ENCODE measurements around the gene LDHA. TPM values are rescaled to one million over a fixed set of nuclear protein-coding genes. Genes with fewer than 3 reads are reported as not detected.
A peak's percentile ranks its signal among the peaks of the same experiment; 100 is the strongest.

Gene LDHA
- total and polyA plus RNA-seq, 2 of the 8 experiments (the other 6 are each of a cell fraction or from before 2014, with no cell fraction given) = 443 to 486 TPM

Small RNAs within 50 kb of the gene (microRNA-seq; reads per million reads assigned to microRNA genes)
- gene MIR3159 (ENCODE audit: borderline microRNAs expressed in 2 of 2, borderline number of aligned reads in 2 of 2, borderline replicate concordance in 1 of 2) = 0 to 0.20 reads per million in 2 experiments

Small RNAs within 50 kb of the gene (small RNA-seq; reads per million reads assigned to genes)
- gene MIR3159 (ENCODE audit: insufficient read depth) = 2.1 reads per million, percentile 17 among the genes with 10 or more reads in this experiment

Other genes with a start within 250 kb of the LDHA start
- gene MRGPRX4, start 221.7 kb upstream of the LDHA start, total RNA-seq (2021; fragmentation: NEBNext Ultra II Directional; extraction: Animal tissue kit (Norgen Biotek cat#: 25700)) = not detected in 2 replicates
- not detected in 2 replicates for gene MRGPRX4, start 221.7 kb upstream of the LDHA start, polyA plus RNA-seq (2011; rRNA removed)
- not detected in 2 replicates for gene SAA4, start 157.8 kb upstream of the LDHA start, total RNA-seq (2021; fragmentation: NEBNext Ultra II Directional; extraction: Animal tissue kit (Norgen Biotek cat#: 25700))
- gene SAA4, start 157.8 kb upstream of the LDHA start, polyA plus RNA-seq (2011; rRNA removed) = not detected in 2 replicates
- gene SAA2, start 145.9 kb upstream of the LDHA start, total RNA-seq (2021; fragmentation: NEBNext Ultra II Directional; extraction: Animal tissue kit (Norgen Biotek cat#: 25700)) = not detected in 2 replicates
- not detected in 2 replicates for gene SAA2, start 145.9 kb upstream of the LDHA start, polyA plus RNA-seq (2011; rRNA removed)
- gene SAA1, start 128.3 kb upstream of the LDHA start, total RNA-seq (2021; fragmentation: NEBNext Ultra II Directional; extraction: Animal tissue kit (Norgen Biotek cat#: 25700)) = not detected in 2 replicates
- 0.41 TPM in 1 of 2 replicates, not detected in the other for gene SAA1, start 128.3 kb upstream of the LDHA start, polyA plus RNA-seq (2011; rRNA removed)
- gene HPS5, start 72.4 kb upstream of the LDHA start, total RNA-seq (2021; fragmentation: NEBNext Ultra II Directional; extraction: Animal tissue kit (Norgen Biotek cat#: 25700)) = 16.7 and 18.5 TPM in 2 replicates
- gene HPS5, start 72.4 kb upstream of the LDHA start, polyA plus RNA-seq (2011; rRNA removed) = 3.9 and 5.0 TPM in 2 replicates
- 26.3 and 28.0 TPM in 2 replicates for gene GTF2H1, start 72.0 kb upstream of the LDHA start, total RNA-seq (2021; fragmentation: NEBNext Ultra II Directional; extraction: Animal tissue kit (Norgen Biotek cat#: 25700))
- gene GTF2H1, start 72.0 kb upstream of the LDHA start, polyA plus RNA-seq (2011; rRNA removed) = 9.1 and 9.3 TPM in 2 replicates
- 0.88 and 0.96 TPM in 2 replicates for gene LDHC, start 17.8 kb downstream of the LDHA start, total RNA-seq (2021; fragmentation: NEBNext Ultra II Directional; extraction: Animal tissue kit (Norgen Biotek cat#: 25700))
- 0.39 and 1.2 TPM in 2 replicates for gene LDHC, start 17.8 kb downstream of the LDHA start, polyA plus RNA-seq (2011; rRNA removed)
- gene LDHAL6A, start 61.3 kb downstream of the LDHA start, total RNA-seq (2021; fragmentation: NEBNext Ultra II Directional; extraction: Animal tissue kit (Norgen Biotek cat#: 25700)) = not detected in 2 replicates
- gene LDHAL6A, start 61.3 kb downstream of the LDHA start, polyA plus RNA-seq (2011; rRNA removed) = not detected in 2 replicates
- 50.8 and 58.2 TPM in 2 replicates for gene TSG101, start 132.4 kb downstream of the LDHA start, total RNA-seq (2021; fragmentation: NEBNext Ultra II Directional; extraction: Animal tissue kit (Norgen Biotek cat#: 25700))
- gene TSG101, start 132.4 kb downstream of the LDHA start, polyA plus RNA-seq (2011; rRNA removed) = 138 and 151 TPM in 2 replicates
- gene UEVLD, start 194.2 kb downstream of the LDHA start, total RNA-seq (2021; fragmentation: NEBNext Ultra II Directional; extraction: Animal tissue kit (Norgen Biotek cat#: 25700)) = 6.0 and 7.3 TPM in 2 replicates
- 3.6 and 4.1 TPM in 2 replicates for gene UEVLD, start 194.2 kb downstream of the LDHA start, polyA plus RNA-seq (2011; rRNA removed)
- 3.8 and 4.1 TPM in 2 replicates for gene MISFA, start 205.2 kb downstream of the LDHA start, total RNA-seq (2021; fragmentation: NEBNext Ultra II Directional; extraction: Animal tissue kit (Norgen Biotek cat#: 25700))
- gene MISFA, start 205.2 kb downstream of the LDHA start, polyA plus RNA-seq (2011; rRNA removed) = 0.33 and 0.51 TPM in 2 replicates
- gene SPTY2D1, start 239.8 kb downstream of the LDHA start, total RNA-seq (2021; fragmentation: NEBNext Ultra II Directional; extraction: Animal tissue kit (Norgen Biotek cat#: 25700)) = 17.1 and 17.6 TPM in 2 replicates
- gene SPTY2D1, start 239.8 kb downstream of the LDHA start, polyA plus RNA-seq (2011; rRNA removed) = 4.9 and 6.0 TPM in 2 replicates